Common myeloid progenitor, CD34-positive (primary cell): ENCODE measurements around the gene USP53.
A peak's percentile ranks its signal among the peaks of the same experiment; 100 is the strongest.

Experiments used
- CTCF ChIA-PET: fragments of 350-600 bp; sonication (Branson Sonifier 250); formaldehyde crosslinking; loops from one replicate; lab custom pipeline; 2021; ENCODE audit warnings: antibody characterized with exemption; lab: Charles Lee
- POLR2A ChIA-PET: fragments of 350-600 bp; sonication (Branson Sonifier 250); formaldehyde crosslinking; loops from one replicate; lab custom pipeline; 2021; ENCODE audit warnings: antibody characterized with exemption; lab: Charles Lee
- DNase-seq, 3 donors: peaks; one replicate each; pipeline versions ENCODE4 v3.0.0 to v3.0.0-alpha.2; 2013
- H3K27ac ChIP-seq, 2 experiments: 1 replicate in 1 of 2; 2 replicates in 1 of 2; pipeline ENCODE4 v1.7.0; 2013; ENCODE audit warnings: inconsistent platforms in 2 of 2, low read length in 2 of 2, mild to moderate bottlenecking in 2 of 2, low read depth in 1 of 2, moderate library complexity in 1 of 2; ENCODE audit not compliant: severe bottlenecking in 2 of 2, insufficient read depth in 1 of 2, poor library complexity in 1 of 2
- H3K27me3 ChIP-seq, 5 experiments: replicated peaks in 2 of 5; 1 replicate in 3 of 5; 2 replicates in 2 of 5; pipeline versions ENCODE4 v1.6.1 to v1.7.0; 2013; ENCODE audit warnings: low read length in 4 of 5, mild to moderate bottlenecking in 2 of 5, moderate library complexity in 2 of 5, inconsistent platforms in 1 of 5; ENCODE audit not compliant: insufficient read depth in 5 of 5, control insufficient read depth in 4 of 5
- H3K36me3 ChIP-seq, 4 experiments: 1 replicate in 2 of 4; 2 replicates in 2 of 4; pipeline versions ENCODE4 v1.6.1 to v1.7.0; 2013; ENCODE audit warnings: low read length in 3 of 4, control low read depth in 1 of 4, mild to moderate bottlenecking in 1 of 4; ENCODE audit not compliant: control insufficient read depth in 4 of 4, insufficient read depth in 4 of 4
- H3K4me1 ChIP-seq, 4 experiments: 1 replicate in 3 of 4; 2 replicates in 1 of 4; pipeline versions ENCODE4 v1.6.1 to v1.7.1; 2013; ENCODE audit warnings: low read length in 3 of 4, mild to moderate bottlenecking in 3 of 4, control low read depth in 1 of 4, inconsistent platforms in 1 of 4, moderate library complexity in 1 of 4; ENCODE audit not compliant: control insufficient read depth in 4 of 4, insufficient read depth in 4 of 4; ENCODE audit errors: control extremely low read depth in 1 of 4
- H3K4me3 ChIP-seq, 7 experiments: 1 replicate in 4 of 7; 2 replicates in 3 of 7; pipeline versions ENCODE4 v1.5.1 to v1.7.0; 2013; ENCODE audit warnings: mild to moderate bottlenecking in 7 of 7, low read length in 6 of 7, moderate library complexity in 6 of 7, inconsistent platforms in 2 of 7, low read depth in 2 of 7, control low read depth in 1 of 7; ENCODE audit not compliant: insufficient read depth in 4 of 7, control insufficient read depth in 1 of 7; ENCODE audit errors: extremely low read depth in 1 of 7
- H3K9me3 ChIP-seq, 5 experiments: 1 replicate in 4 of 5; 2 replicates in 1 of 5; pipeline versions ENCODE4 v1.6.1 to v1.7.1; 2013; ENCODE audit warnings: low read length in 4 of 5, mild to moderate bottlenecking in 2 of 5, inconsistent platforms in 1 of 5, low read depth in 1 of 5, moderate library complexity in 1 of 5; ENCODE audit not compliant: control insufficient read depth in 4 of 5, insufficient read depth in 2 of 5; ENCODE audit errors: control extremely low read depth in 1 of 5
- WGBS: methylation state at CpG from one replicate; pipeline ENCODE4 v1.1.5; 2013; ENCODE audit not compliant: insufficient coverage; 5-methylcytosine and 5-hydroxymethylcytosine counted together

Gene USP53

DNA sequence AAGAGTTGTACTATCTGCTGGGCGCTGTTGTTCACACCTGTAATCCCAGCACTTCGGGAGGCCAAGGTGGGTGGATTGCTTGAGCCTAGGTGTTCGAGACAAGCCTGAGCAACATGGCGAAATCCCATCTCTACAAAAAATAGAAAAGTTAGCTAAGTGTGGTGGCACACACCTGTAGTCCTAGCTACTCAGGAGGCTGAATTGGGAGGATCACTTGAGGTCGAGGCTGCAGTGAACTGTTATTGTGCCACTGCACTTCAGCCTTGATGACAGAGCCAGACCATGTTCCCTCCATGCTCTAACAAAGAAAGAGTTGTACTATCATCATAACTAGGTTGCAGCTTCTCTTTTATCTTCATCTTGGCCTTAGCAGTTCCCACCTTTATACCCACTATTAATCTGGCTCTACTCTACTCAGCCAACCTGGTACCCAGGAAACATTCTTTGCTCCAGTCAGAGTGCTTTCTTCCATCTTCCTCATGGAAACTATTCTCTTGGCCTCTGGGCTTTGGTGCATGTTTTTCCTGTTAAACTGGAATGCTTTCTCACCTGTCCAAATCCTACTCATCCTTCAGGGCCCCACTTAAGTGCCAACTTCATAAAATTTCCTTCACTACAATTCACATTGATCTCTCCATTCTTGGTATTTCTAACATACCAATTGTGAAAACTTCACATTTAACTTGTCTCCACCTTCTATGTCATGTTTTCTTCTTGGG is 91.2 kb downstream of the USP53 start:
- Histone ChIP-seq H3K27me3 (no peaks in the 10 kb centered on the region), H3K4me1 (peaks cover 9 to 14% (median 11%) of the 10 kb centered on the region in 4 experiments), H3K27ac (no peak overlapping the region), H3K36me3 (no peaks in the 10 kb centered on the region), H3K4me3 (no peak overlapping the region), H3K9me3 (no peaks in the 10 kb centered on the region)
- WGBS = 100% methylated on average over 4 of the region's 5 CpGs
- POLR2A ChIA-PET = no interaction called here
- CTCF ChIA-PET = interaction anchor here (0.7 to 1.1 kb wide), 2 partner anchors 12 to 276 kb away, joined by 4 to 5 read pairs; no protein-coding TSS in a partner anchor
- no peak for DNase-seq

- Histone ChIP-seq H3K4me3 (no peak overlapping the region), H3K4me1 (peaks cover 2 to 7% (median 5%) of the 10 kb centered on the region in 4 experiments), H3K36me3 (no peaks in the 10 kb centered on the region), H3K27ac (no peak overlapping the region), H3K27me3 (no peaks in the 10 kb centered on the region), H3K9me3 (no peaks in the 10 kb centered on the region)
- POLR2A ChIA-PET = no interaction called here
- no peak for DNase-seq
- CTCF ChIA-PET = no interaction called here
Measured at GRCh38 chr4:119304431-119304830, 91.9 kb downstream of the USP53 start.

DNA sequence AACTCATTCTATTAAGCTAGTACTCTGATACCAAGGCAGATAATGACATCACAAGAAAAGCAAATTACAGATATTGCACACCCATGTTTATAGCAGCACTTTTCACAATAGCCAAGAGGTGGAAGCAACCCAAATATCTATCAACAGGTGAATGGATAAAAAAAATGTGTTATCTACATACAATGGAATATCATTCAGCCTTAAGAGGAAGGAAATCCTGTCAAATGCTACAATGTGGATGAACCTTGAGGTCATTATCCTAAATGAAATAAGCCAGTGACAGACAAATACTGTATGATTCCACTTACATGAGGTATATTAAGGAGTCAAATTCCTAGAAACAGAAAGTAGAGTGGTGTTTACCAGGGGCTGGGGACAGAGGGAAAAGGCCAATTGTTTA is 95.1 kb downstream of the USP53 start:
- no peaks in the 10 kb centered on the region for H3K27me3 ChIP-seq
- no peaks in the 10 kb centered on the region for H3K9me3 ChIP-seq
- H3K4me1 ChIP-seq = no peaks in the 10 kb centered on the region
- no peaks in the 10 kb centered on the region for H3K36me3 ChIP-seq
- CTCF ChIA-PET = no interaction called here
- no peak overlapping the region for H3K27ac ChIP-seq
- no peak for DNase-seq
- H3K4me3 ChIP-seq = no peak overlapping the region
- POLR2A ChIA-PET = no interaction called here

GRCh38 chr4:119310826-119311225 is 98.3 kb downstream of the USP53 start:
- Histone ChIP-seq H3K4me3 (no peak overlapping the region), H3K4me1 (no peaks in the 10 kb centered on the region), H3K27ac (no peak overlapping the region), H3K36me3 (no peaks in the 10 kb centered on the region), H3K9me3 (no peaks in the 10 kb centered on the region), H3K27me3 (no peaks in the 10 kb centered on the region)
- no CpG with 5 or more reads among the region's 1 CpG for WGBS
- POLR2A ChIA-PET = no interaction called here
- DNase-seq = no peak
- CTCF ChIA-PET = interaction anchor here (1.1 to 2.2 kb wide), 3 partner anchors 10 to 182 kb away, joined by 3 to 9 read pairs (median 4); partner anchors contain the start of gene FABP2

GRCh38 chr4:119313237-119313636 is 100.7 kb downstream of the USP53 start:
- POLR2A ChIA-PET = no interaction called here
- Histone ChIP-seq H3K4me1 (no peaks in the 10 kb centered on the region), H3K9me3 (no peaks in the 10 kb centered on the region), H3K36me3 (no peaks in the 10 kb centered on the region), H3K4me3 (no peak overlapping the region), H3K27me3 (peaks cover 0 to 4% (median 0%) of the 10 kb centered on the region in 5 experiments), H3K27ac (no peak overlapping the region)
- peak in 1 of 3 donors; percentile 20 for DNase-seq
- CTCF ChIA-PET = interaction anchor here (0.9 to 5.9 kb wide), 9 partner anchors 11 to 314 kb away, joined by 3 to 35 read pairs (median 5); a partner anchor contains a TSS

GRCh38 chr4:119314356-119314755 is 101.8 kb downstream of the USP53 start:
- Histone ChIP-seq H3K27ac (no peak overlapping the region), H3K36me3 (no peaks in the 10 kb centered on the region), H3K27me3 (peaks cover 0 to 4% (median 0%) of the 10 kb centered on the region in 5 experiments), H3K4me1 (no peaks in the 10 kb centered on the region), H3K9me3 (no peaks in the 10 kb centered on the region), H3K4me3 (no peak overlapping the region)
- 0% methylated on average over 1 of the region's 4 CpGs for WGBS
- peak; percentile 51 to 66 (median 62) for DNase-seq
- ChIA-PET POLR2A (no interaction called here), CTCF (interaction anchor here (0.7 to 5.9 kb wide), 6 partner anchors 10 to 181 kb away, joined by 4 to 35 read pairs (median 5); no protein-coding TSS in a partner anchor)

GRCh38 chr4:119315036-119315435 is 102.5 kb downstream of the USP53 start:
- CTCF ChIA-PET = interaction anchor here (0.8 to 5.9 kb wide), 6 partner anchors 12 to 181 kb away, joined by 3 to 35 read pairs (median 6); no protein-coding TSS in a partner anchor

More at GRCh38 chr4:119315036-119315435, 102.5 kb downstream of the USP53 start:
- DNase-seq = no peak
- WGBS = 80% methylated on average over 1 of the region's 2 CpGs
- H3K4me3 ChIP-seq = no peak overlapping the region
- no peak overlapping the region for H3K27ac ChIP-seq
- H3K9me3 ChIP-seq = no peaks in the 10 kb centered on the region
- H3K27me3 ChIP-seq = peaks cover 0 to 4% (median 0%) of the 10 kb centered on the region in 5 experiments
- POLR2A ChIA-PET = no interaction called here
- no peaks in the 10 kb centered on the region for H3K36me3 ChIP-seq
- no peaks in the 10 kb centered on the region for H3K4me1 ChIP-seq
